ENCODE results near the gene MRPL17. TPM values are rescaled to one million over a fixed set of nuclear protein-coding genes. Genes with fewer than 3 reads are reported as not detected.
A peak's percentile ranks its signal among the peaks of the same experiment; 100 is the strongest.

Gene MRPL17
- total and polyA plus RNA-seq, 9 of the 15 experiments (the other 6 are each of a cell fraction or from before 2014, with no cell fraction given): 33.9 to 81.6 (median 43.9) TPM

- TF ChIP-seq CBFA2T3 (IDR thresholded peaks at IDR 0.05) (0 out of 2 replicates have a peak, but pooled peaks have one; percentile 11), ZNF444 (CRISPR knock-in tag; IDR thresholded peaks at IDR 0.05) (no peak), BACH1 (tag; IDR thresholded peaks at IDR 0.05) (peak; percentile 73; the same call in 1 of the 2 replicates), MAX (CRISPR knock-in tag; IDR thresholded peaks at IDR 0.05) (no peak), ZNF778 (CRISPR knock-in tag; IDR thresholded peaks at IDR 0.05) (no peak), ZNF780A (CRISPR knock-in tag; IDR thresholded peaks at IDR 0.05) (no peak), NFRKB (IDR thresholded peaks at IDR 0.05; ENCODE audit: low read depth) (no peak), CTBP1 (IDR thresholded peaks at IDR 0.05; ENCODE audit: borderline replicate concordance) (0 out of 2 replicates have a peak, but pooled peaks have one; percentile 13), ZNF354B (CRISPR knock-in tag; IDR thresholded peaks at IDR 0.05) (no peak), ZC3H4 (CRISPR knock-in tag; IDR thresholded peaks at IDR 0.05; ENCODE audit: borderline replicate concordance) (no peak), ZNF586 (CRISPR knock-in tag; conservative IDR thresholded peaks at IDR 0.05) (no peak), ZNF311 (CRISPR knock-in tag; IDR thresholded peaks at IDR 0.05) (no peak), FOXP1 (CRISPR knock-in tag; IDR thresholded peaks at IDR 0.05) (no peak), MTA1 (IDR thresholded peaks at IDR 0.05; ENCODE audit: borderline replicate concordance) (no peak), ILK (tag; IDR thresholded peaks at IDR 0.05; ENCODE audit: borderline replicate concordance, low read depth) (no peak), GABPB1 (CRISPR knock-in tag; IDR thresholded peaks at IDR 0.05) (no peak), ZNF408 (CRISPR knock-in tag; IDR thresholded peaks at IDR 0.05; ENCODE audit: low read depth) (no peak), LARP7 (IDR thresholded peaks at IDR 0.05) (no peak), ZNF24 (IDR thresholded peaks at IDR 0.05) (no peak), CBX3 (IDR thresholded peaks at IDR 0.05; ENCODE audit: borderline replicate concordance in 1 of 2, low read length in 2 of 2) (peak in 1 of 2 experiments; percentile 60; a peak in 1 of 3 replicates), PML (IDR thresholded peaks at IDR 0.05; ENCODE audit: low read length) (no peak), MLX (CRISPR knock-in tag; conservative IDR thresholded peaks at IDR 0.05) (no peak), SAFB2 (IDR thresholded peaks at IDR 0.05; ENCODE audit: borderline replicate concordance, low read depth, low read length, severe bottlenecking) (no peak), MAFG (tag; conservative IDR thresholded peaks at IDR 0.05) (peak; percentile 95), CBX5 (IDR thresholded peaks at IDR 0.05; ENCODE audit: borderline replicate concordance, low read depth) (no peak), USF1 (CRISPR knock-in tag; IDR thresholded peaks at IDR 0.05) (no peak)
- TF ChIP-seq, protein P1, sequence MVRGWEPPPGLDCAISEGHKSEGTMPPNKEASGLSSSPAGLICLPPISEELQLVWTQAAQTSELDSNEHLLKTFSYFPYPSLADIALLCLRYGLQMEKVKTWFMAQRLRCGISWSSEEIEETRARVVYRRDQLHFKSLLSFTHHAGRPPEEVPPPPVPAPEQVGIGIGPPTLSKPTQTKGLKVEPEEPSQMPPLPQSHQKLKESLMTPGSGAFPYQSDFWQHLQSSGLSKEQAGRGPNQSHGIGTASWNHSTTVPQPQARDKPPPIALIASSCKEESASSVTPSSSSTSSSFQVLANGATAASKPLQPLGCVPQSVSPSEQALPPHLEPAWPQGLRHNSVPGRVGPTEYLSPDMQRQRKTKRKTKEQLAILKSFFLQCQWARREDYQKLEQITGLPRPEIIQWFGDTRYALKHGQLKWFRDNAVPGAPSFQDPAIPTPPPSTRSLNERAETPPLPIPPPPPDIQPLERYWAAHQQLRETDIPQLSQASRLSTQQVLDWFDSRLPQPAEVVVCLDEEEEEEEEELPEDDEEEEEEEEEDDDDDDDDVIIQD (CRISPR knock-in tag; IDR thresholded peaks at IDR 0.05): no peak
These were observed 45.0 kb upstream of the MRPL17 start (continued) for GRCh38 chr11:6727971-6728760.

Data from K562 (cell line).